ENCODE measurements around the gene ZNF821.

DNA sequence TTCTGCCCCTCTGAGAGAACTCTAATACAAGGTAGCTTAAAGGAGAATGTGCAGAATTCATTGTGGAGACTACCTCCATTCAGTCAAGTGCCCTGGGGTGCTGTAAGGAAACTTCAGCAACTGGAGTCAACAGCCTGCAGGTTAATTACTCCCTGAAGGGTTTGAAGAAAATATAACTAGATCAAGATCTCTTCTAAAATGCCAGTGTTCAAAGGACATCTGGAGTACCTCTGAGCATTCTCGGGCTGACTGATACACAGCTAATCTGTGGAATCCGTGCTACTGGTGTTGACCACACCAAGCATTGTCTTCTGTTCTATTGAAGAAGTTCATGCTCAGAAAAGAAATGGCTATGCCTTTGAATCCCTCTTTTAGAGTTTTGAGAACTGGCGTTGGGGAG, 49.7 kb downstream of the ZNF821 start:
- TF ChIP-seq ZNF274 (IDR thresholded peaks at IDR 0.05; ENCODE audit: low read depth, low read length) (no peak), YY1 (IDR thresholded peaks at IDR 0.05; ENCODE audit: insufficient read depth, insufficient read length) (no peak), SUZ12 (IDR thresholded peaks at IDR 0.05; ENCODE audit: extremely low read depth, insufficient read depth, insufficient read length) (no peak)

All from NT2/D1 (cell line).